ENCODE measurements around the gene ALPI. TPM values are rescaled to one million over a fixed set of nuclear protein-coding genes. Genes with fewer than 3 reads are reported as not detected.

ALPI gene
- total and polyA plus RNA-seq, 4 donors = 0.18 to 19.9 TPM; not detected in 2

- intact Hi-C loops (cut with DNase I) = no loop called here
- H3K4me3 ChIP-seq (ENCODE audit: low read length in 2 of 2) = no peak overlapping the region
- ATAC-seq (ENCODE audit: low FRiP score) = no peak
- H3K27ac ChIP-seq (ENCODE audit: low read depth in 1 of 2, low read length in 2 of 2) = no peak overlapping the region
- WGBS, 2 donors = 86 to 89% methylated on average over 18 of the region's 18 CpGs
- peaks cover 0 to 2% of the 10 kb centered on the region in 2 donors for H3K27me3 ChIP-seq (ENCODE audit: control insufficient read depth in 1 of 2, insufficient read depth in 2 of 2, low read length in 1 of 2)
- H3K36me3 ChIP-seq (ENCODE audit: control insufficient read depth in 1 of 2, insufficient read depth in 2 of 2, low read length in 1 of 2) = no peaks in the 10 kb centered on the region
- DNase-seq = peak in 1 of 2 donors; percentile 45
- H3K9me3 ChIP-seq (ENCODE audit: control insufficient read depth, low read length) = no peaks in the 10 kb centered on the region
- H3K4me1 ChIP-seq (ENCODE audit: control insufficient read depth in 1 of 2, insufficient read depth in 2 of 2, low read length in 2 of 2) = no peaks in the 10 kb centered on the region
These were observed 8.0 kb downstream of the ALPI start for GRCh38 chr2:232463701-232464543.

DNA sequence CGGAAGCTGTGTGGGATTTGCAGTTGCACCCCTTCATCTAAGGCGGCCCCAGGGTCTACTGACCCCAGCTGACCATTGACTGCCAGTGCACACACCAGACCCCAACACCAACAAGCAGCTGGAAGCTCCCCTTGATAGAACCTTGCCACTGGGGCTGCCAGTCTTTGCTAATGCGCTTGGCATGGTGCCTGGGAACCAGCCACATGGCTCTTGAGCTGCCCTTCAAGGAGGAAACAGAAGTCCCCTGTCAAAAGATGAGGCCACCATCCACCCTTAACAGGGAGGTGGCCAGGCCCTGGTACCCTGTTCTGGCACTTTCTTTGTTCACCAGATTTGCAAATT is 8.6 kb downstream of the ALPI start:
- 82 to 87% methylated on average over 3 of the region's 3 CpGs for WGBS, 2 donors
- H3K36me3 ChIP-seq (ENCODE audit: control insufficient read depth in 1 of 2, insufficient read depth in 2 of 2, low read length in 1 of 2) = no peaks in the 10 kb centered on the region
- intact Hi-C loops (cut with DNase I) = no loop called here
- ATAC-seq (ENCODE audit: low FRiP score) (no peak), DNase-seq (peak in 1 of 2 donors; percentile 34)
- peaks cover 0 to 2% of the 10 kb centered on the region in 2 donors for H3K27me3 ChIP-seq (ENCODE audit: control insufficient read depth in 1 of 2, insufficient read depth in 2 of 2, low read length in 1 of 2)
- no peak overlapping the region for H3K27ac ChIP-seq (ENCODE audit: low read depth in 1 of 2, low read length in 2 of 2)
- H3K9me3 ChIP-seq (ENCODE audit: control insufficient read depth, low read length) = no peaks in the 10 kb centered on the region
- H3K4me1 ChIP-seq (ENCODE audit: control insufficient read depth in 1 of 2, insufficient read depth in 2 of 2, low read length in 2 of 2) = no peaks in the 10 kb centered on the region
- no peak overlapping the region for H3K4me3 ChIP-seq (ENCODE audit: low read length in 2 of 2)

- intact Hi-C loops (cut with DNase I) = no loop called here
- peaks cover 0 to 2% of the 10 kb centered on the region in 2 donors for H3K27me3 ChIP-seq (ENCODE audit: control insufficient read depth in 1 of 2, insufficient read depth in 2 of 2, low read length in 1 of 2)
- ATAC-seq (ENCODE audit: low FRiP score) (no peak), DNase-seq (peak in 1 of 2 donors; percentile 56)
- 63 to 66% methylated on average over 6 of the region's 6 CpGs for WGBS, 2 donors
- no peak overlapping the region for H3K4me3 ChIP-seq (ENCODE audit: low read length in 2 of 2)
- no peaks in the 10 kb centered on the region for H3K4me1 ChIP-seq (ENCODE audit: control insufficient read depth in 1 of 2, insufficient read depth in 2 of 2, low read length in 2 of 2)
- no peaks in the 10 kb centered on the region for H3K9me3 ChIP-seq (ENCODE audit: control insufficient read depth, low read length)
- H3K36me3 ChIP-seq (ENCODE audit: control insufficient read depth in 1 of 2, insufficient read depth in 2 of 2, low read length in 1 of 2) = no peaks in the 10 kb centered on the region
- no peak overlapping the region for H3K27ac ChIP-seq (ENCODE audit: low read depth in 1 of 2, low read length in 2 of 2)
These were observed 9.1 kb downstream of the ALPI start for GRCh38 chr2:232465061-232465460.

DNA sequence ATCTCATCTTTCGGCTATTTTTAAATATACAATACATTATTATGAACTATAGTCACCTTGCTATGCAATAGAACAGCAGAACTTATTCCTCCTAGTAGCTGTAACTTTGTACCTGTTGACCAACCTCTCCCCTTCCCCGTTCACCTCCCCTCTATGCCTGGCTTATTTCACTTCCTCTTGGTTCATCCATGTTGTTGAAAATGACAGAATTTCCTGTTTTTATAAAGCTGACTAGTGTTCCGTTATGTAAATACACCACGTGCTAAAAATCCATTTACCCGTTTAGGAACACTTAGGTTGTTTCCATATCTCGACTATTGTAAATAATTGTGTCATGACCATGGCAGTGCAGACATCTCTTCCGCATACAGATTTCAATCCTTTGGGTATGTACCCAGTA is 10.3 kb downstream of the ALPI start:
- DNase-seq = no peak
- H3K27me3 ChIP-seq (ENCODE audit: control insufficient read depth in 1 of 2, insufficient read depth in 2 of 2, low read length in 1 of 2) = peaks cover 0 to 4% of the 10 kb centered on the region in 2 donors
- H3K36me3 ChIP-seq (ENCODE audit: control insufficient read depth in 1 of 2, insufficient read depth in 2 of 2, low read length in 1 of 2) = no peaks in the 10 kb centered on the region
- H3K27ac ChIP-seq (ENCODE audit: low read depth in 1 of 2, low read length in 2 of 2) = no peak overlapping the region
- WGBS, 2 donors = 62 to 64% methylated on average over 7 of the region's 7 CpGs
- H3K9me3 ChIP-seq (ENCODE audit: control insufficient read depth, low read length) = no peaks in the 10 kb centered on the region
- no peak overlapping the region for H3K4me3 ChIP-seq (ENCODE audit: low read length in 2 of 2)
- intact Hi-C loops (cut with DNase I) = no loop called here
- H3K4me1 ChIP-seq (ENCODE audit: control insufficient read depth in 1 of 2, insufficient read depth in 2 of 2, low read length in 2 of 2) = no peaks in the 10 kb centered on the region
- no peak for ATAC-seq (ENCODE audit: low FRiP score)

DNA sequence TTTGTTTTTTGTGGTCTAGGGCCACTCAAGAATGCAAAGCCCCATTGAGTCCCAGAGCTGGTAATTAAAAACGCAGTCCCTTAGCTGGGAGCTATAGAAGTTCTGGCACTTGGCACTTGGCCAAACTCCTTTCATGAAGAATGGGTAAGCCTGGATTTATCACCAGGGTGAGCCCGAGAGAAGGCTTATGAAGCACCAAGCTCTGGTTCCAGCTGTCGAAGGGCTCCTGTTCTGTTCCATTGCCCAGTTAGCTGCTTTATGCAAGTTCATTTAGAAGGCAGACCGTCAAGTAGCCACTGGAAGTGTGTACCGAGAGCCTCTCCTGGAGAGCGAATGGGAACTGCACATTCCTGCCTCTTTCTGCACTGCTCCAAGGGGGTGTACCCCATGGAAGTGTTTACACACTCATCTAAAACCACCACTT is 17.5 kb downstream of the ALPI start:
- Histone ChIP-seq H3K27me3 (ENCODE audit: control insufficient read depth in 1 of 2, insufficient read depth in 2 of 2, low read length in 1 of 2) (peaks cover 0 to 4% of the 10 kb centered on the region in 2 donors), H3K4me3 (ENCODE audit: low read length in 2 of 2) (no peak overlapping the region), H3K36me3 (ENCODE audit: control insufficient read depth in 1 of 2, insufficient read depth in 2 of 2, low read length in 1 of 2) (no peaks in the 10 kb centered on the region), H3K4me1 (ENCODE audit: control insufficient read depth in 1 of 2, insufficient read depth in 2 of 2, low read length in 2 of 2) (no peaks in the 10 kb centered on the region), H3K27ac (ENCODE audit: low read depth in 1 of 2, low read length in 2 of 2) (no peak overlapping the region), H3K9me3 (ENCODE audit: control insufficient read depth, low read length) (no peaks in the 10 kb centered on the region)
- ATAC-seq (ENCODE audit: low FRiP score) = no peak
- WGBS, 2 donors = 12% methylated on average over 6 of the region's 6 CpGs
- intact Hi-C loops (cut with DNase I) = no loop called here
- DNase-seq = no peak

GRCh38 chr2:232476045-232476444 is 20.1 kb downstream of the ALPI start:
- H3K36me3 ChIP-seq (ENCODE audit: control insufficient read depth in 1 of 2, insufficient read depth in 2 of 2, low read length in 1 of 2) = no peaks in the 10 kb centered on the region
- H3K27ac ChIP-seq (ENCODE audit: low read depth in 1 of 2, low read length in 2 of 2) = no peak overlapping the region
- ATAC-seq (ENCODE audit: low FRiP score) (no peak), DNase-seq (peak; percentile 17 to 31)
- no peaks in the 10 kb centered on the region for H3K4me1 ChIP-seq (ENCODE audit: control insufficient read depth in 1 of 2, insufficient read depth in 2 of 2, low read length in 2 of 2)
- no peak overlapping the region for H3K4me3 ChIP-seq (ENCODE audit: low read length in 2 of 2)
- intact Hi-C loops (cut with DNase I) = no loop called here
- H3K27me3 ChIP-seq (ENCODE audit: control insufficient read depth in 1 of 2, insufficient read depth in 2 of 2, low read length in 1 of 2) = peaks cover 0 to 1% of the 10 kb centered on the region in 2 donors
- 75 to 87% methylated on average over 2 of the region's 2 CpGs for WGBS, 2 donors
- H3K9me3 ChIP-seq (ENCODE audit: control insufficient read depth, low read length) = no peaks in the 10 kb centered on the region

DNA sequence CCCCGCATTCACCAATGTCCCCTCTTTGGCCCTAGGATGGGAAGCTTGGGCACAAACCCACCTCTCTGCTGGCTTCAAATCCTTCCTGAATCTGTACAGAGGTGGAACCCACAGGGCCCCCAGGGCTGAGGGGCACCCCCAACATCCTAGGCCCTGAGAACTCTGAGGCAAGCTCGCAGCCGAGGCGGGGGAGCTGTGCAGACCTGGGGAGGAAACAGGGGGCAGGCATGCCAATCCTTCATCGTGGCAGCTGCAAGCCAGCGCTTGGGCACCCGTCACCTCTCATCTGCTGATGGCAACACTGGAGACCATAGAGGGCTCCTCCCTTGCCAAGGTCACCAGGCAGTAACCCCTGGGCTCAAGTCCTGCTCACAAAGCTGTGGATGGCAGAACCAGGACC is 20.8 kb downstream of the ALPI start:
- intact Hi-C loops (cut with DNase I) = no loop called here
- WGBS, 2 donors = 90 to 93% methylated on average over 7 of the region's 7 CpGs
- no peaks in the 10 kb centered on the region for H3K36me3 ChIP-seq (ENCODE audit: control insufficient read depth in 1 of 2, insufficient read depth in 2 of 2, low read length in 1 of 2)
- no peak for ATAC-seq (ENCODE audit: low FRiP score)
- DNase-seq = peak; percentile 35 to 55
- H3K27ac ChIP-seq (ENCODE audit: low read depth in 1 of 2, low read length in 2 of 2) = no peak overlapping the region
- H3K9me3 ChIP-seq (ENCODE audit: control insufficient read depth, low read length) = no peaks in the 10 kb centered on the region
- H3K4me3 ChIP-seq (ENCODE audit: low read length in 2 of 2) = no peak overlapping the region
- H3K27me3 ChIP-seq (ENCODE audit: control insufficient read depth in 1 of 2, insufficient read depth in 2 of 2, low read length in 1 of 2) = peaks cover 0 to 1% of the 10 kb centered on the region in 2 donors
- H3K4me1 ChIP-seq (ENCODE audit: control insufficient read depth in 1 of 2, insufficient read depth in 2 of 2, low read length in 2 of 2) = no peaks in the 10 kb centered on the region

DNA sequence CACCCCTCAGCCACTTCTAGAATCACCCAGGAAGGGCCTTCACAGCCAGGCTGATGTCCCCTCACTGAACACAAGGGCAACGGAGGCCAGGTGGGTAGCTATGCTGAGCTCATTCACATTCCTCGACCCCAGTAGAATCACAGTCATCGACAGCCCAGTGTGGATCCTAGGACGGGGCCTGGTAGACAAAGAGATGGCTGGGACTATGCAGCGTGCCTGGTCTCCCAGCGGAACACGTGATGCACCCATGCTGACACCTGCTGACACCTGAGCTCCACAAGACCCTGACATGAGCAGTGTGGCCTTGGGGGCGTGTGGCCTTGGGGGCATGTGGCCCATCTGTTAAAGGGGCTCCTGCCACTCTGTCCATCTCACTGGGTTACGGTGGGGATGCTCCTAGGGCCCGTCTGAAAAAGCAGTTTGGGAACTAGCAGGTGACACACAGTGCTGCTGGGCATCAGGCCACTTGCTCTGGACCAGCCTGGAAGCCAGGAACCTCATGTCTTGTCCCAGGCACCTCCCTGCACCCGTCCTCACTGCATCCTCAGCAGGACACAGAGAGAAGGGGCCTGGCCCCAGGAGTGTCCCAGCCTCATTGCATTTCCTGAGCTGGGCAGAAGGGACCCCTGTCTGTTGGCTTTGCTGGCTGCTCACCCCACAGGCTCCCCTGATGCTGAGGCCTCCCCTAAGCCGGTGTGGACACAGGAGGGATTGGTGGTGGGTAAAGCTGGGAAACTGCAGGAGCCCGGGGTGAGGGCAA is 22.0 kb downstream of the ALPI start:
- DNase-seq (peak; percentile 37 to 54), ATAC-seq (ENCODE audit: low FRiP score) (no peak)
- Histone ChIP-seq H3K4me1 (ENCODE audit: control insufficient read depth in 1 of 2, insufficient read depth in 2 of 2, low read length in 2 of 2) (no peaks in the 10 kb centered on the region), H3K36me3 (ENCODE audit: control insufficient read depth in 1 of 2, insufficient read depth in 2 of 2, low read length in 1 of 2) (no peaks in the 10 kb centered on the region), H3K27ac (ENCODE audit: low read depth in 1 of 2, low read length in 2 of 2) (no peak overlapping the region), H3K4me3 (ENCODE audit: low read length in 2 of 2) (no peak overlapping the region), H3K27me3 (ENCODE audit: control insufficient read depth in 1 of 2, insufficient read depth in 2 of 2, low read length in 1 of 2) (peaks cover 0 to 1% of the 10 kb centered on the region in 2 donors), H3K9me3 (ENCODE audit: control insufficient read depth, low read length) (no peaks in the 10 kb centered on the region)
- WGBS, 2 donors = 90 to 93% methylated on average over 13 of the region's 13 CpGs
- intact Hi-C loops (cut with DNase I) = no loop called here

Measured in aorta (tissue), 5 donors.